CD4-positive, CD25-positive, alpha-beta regulatory T cell (primary cell): Measurements from ENCODE around the gene SNX33. TPM values are rescaled to one million over a fixed set of nuclear protein-coding genes. Genes with fewer than 3 reads are reported as not detected.

Experiments
- ATAC-seq, 2 donors: fragments of 150-1000 bp; cut with Tn5 transposase; one replicate each; pipeline ENCODE4 v1.10.0; 2021; ENCODE audit warnings: low read depth in 2 of 2, moderate number of reproducible peaks in 2 of 2, moderate library complexity in 1 of 2
- DNase-seq, 3 donors: peaks; one replicate each; pipeline versions ENCODE4 v3.0.0 to v3.0.0-alpha.2; 2012 to 2022; ENCODE audit warnings: mixed read lengths in 1 of 3
- H3K27ac ChIP-seq: one replicate; pipeline ENCODE4 v1.7.0; 2013; ENCODE audit warnings: mild to moderate bottlenecking, low read length; ENCODE audit not compliant: insufficient read depth, poor library complexity, severe bottlenecking
- H3K27me3 ChIP-seq: one replicate; pipeline ENCODE4 v1.7.0; 2013; ENCODE audit warnings: low read length; ENCODE audit not compliant: control insufficient read depth, insufficient read depth
- H3K36me3 ChIP-seq: one replicate; pipeline ENCODE4 v1.7.0; 2013; ENCODE audit warnings: mild to moderate bottlenecking, low read length, moderate library complexity; ENCODE audit not compliant: control insufficient read depth, insufficient read depth
- H3K4me1 ChIP-seq: 2 replicates; pipeline ENCODE4 v1.7.0; 2013; ENCODE audit warnings: mild to moderate bottlenecking, low read length; ENCODE audit not compliant: insufficient read depth, control insufficient read depth, poor library complexity, severe bottlenecking
- H3K4me3 ChIP-seq: one replicate; pipeline ENCODE4 v1.7.0; 2013; ENCODE audit warnings: low read depth, mild to moderate bottlenecking, low read length, moderate library complexity
- H3K9me3 ChIP-seq, 2 experiments: 1 replicate in 1 of 2; 2 replicates in 1 of 2; pipeline ENCODE4 v1.7.0; 2013; ENCODE audit warnings: low read length in 2 of 2, mild to moderate bottlenecking in 1 of 2, moderate library complexity in 1 of 2; ENCODE audit not compliant: control insufficient read depth in 2 of 2
- H3K27ac Mint-ChIP-seq, 3 donors: one replicate each; pipeline ENCODE4 v1.8.0; 2020 to 2022; ENCODE audit warnings: mild to moderate bottlenecking in 3 of 3, mixed read lengths in 3 of 3, moderate library complexity in 2 of 3
- H3K27me3 Mint-ChIP-seq: one replicate; pipeline ENCODE4 v1.8.0; 2022; ENCODE audit warnings: mild to moderate bottlenecking, mixed read lengths
- H3K36me3 Mint-ChIP-seq: one replicate; pipeline ENCODE4 v1.8.0; 2020; ENCODE audit warnings: mixed read lengths
- H3K4me1 Mint-ChIP-seq, 4 donors: one replicate each; pipeline ENCODE4 v1.8.0; 2020 to 2022; ENCODE audit warnings: mixed read lengths in 4 of 4, mild to moderate bottlenecking in 1 of 4
- H3K4me3 Mint-ChIP-seq, 4 donors: one replicate each; pipeline ENCODE4 v1.8.0; 2020 to 2022; ENCODE audit warnings: mild to moderate bottlenecking in 4 of 4, mixed read lengths in 4 of 4, moderate library complexity in 3 of 4
- H3K9me3 Mint-ChIP-seq, 7 donors: one replicate each; pipeline ENCODE4 v1.8.0; 2020 to 2022; ENCODE audit warnings: mixed read lengths in 7 of 7, mild to moderate bottlenecking in 3 of 7, moderate library complexity in 2 of 7
- polyA plus RNA-seq, 4 donors: library from polyadenylated mRNA; unstranded; fragments of 300-500 nt; fragmentation: Illumina TruSeq; gene quantifications; one replicate each; pipeline ENCODE4 v1.2.3, GENCODE V29; 2021
- total RNA-seq: library from RNA; stranded (reverse); gene quantifications from one replicate; pipeline ENCODE4 v1.2.3, GENCODE V29; 2022

SNX33 gene, protein sequence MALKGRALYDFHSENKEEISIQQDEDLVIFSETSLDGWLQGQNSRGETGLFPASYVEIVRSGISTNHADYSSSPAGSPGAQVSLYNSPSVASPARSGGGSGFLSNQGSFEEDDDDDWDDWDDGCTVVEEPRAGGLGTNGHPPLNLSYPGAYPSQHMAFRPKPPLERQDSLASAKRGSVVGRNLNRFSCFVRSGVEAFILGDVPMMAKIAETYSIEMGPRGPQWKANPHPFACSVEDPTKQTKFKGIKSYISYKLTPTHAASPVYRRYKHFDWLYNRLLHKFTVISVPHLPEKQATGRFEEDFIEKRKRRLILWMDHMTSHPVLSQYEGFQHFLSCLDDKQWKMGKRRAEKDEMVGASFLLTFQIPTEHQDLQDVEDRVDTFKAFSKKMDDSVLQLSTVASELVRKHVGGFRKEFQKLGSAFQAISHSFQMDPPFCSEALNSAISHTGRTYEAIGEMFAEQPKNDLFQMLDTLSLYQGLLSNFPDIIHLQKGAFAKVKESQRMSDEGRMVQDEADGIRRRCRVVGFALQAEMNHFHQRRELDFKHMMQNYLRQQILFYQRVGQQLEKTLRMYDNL
- total RNA-seq (2.1 TPM), polyA plus RNA-seq (1 to 10 TPM in 1 of 4 donors, under 1 TPM in 3; 0.03 to 1.0 (median 0.53) TPM)

DNA sequence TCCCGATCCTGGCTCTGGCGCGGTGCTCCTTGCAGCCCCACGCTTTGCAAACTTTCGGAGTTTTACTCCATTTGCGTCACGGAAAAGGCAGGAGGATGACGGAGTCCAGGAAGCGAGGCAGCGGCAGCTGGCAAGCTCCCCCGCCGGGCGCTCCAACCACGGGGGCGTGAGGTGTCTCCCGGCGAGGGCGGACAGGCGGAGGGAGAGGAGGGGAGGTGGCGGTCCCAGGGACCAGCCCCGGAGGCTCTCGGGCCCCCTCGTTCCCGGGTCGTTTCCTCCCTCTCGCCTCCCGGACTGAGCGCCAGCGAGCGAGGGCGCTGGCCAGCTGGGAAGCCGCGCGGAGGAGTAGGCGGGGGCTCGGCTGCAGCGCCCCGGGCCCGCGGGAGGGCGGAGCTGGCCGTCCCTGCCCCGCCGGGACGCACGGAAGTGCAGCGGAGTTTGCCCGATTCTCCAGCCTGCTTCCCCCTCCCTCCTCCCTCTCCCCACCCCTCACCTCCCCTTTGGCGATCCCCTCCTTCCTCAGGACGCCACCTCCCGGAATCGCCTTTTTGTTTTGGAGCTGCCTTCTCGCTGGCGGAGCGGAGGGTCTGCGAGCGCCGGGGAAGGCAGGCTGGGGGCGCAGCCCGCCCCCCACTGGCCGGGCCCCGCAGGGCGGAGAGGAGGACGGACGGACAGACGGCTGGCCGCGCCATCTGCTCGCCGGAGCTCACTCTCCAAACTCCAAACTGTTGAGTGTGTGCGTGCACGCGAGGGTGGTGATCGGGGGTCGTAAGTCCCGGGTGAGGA is at the start of gene SNX33:
Gene SNX33 (plus strand): TSS at position 543 of the 786 bp plus-strand sequence. CDS start 1,191 bp downstream, outside the sequence.
- Histone ChIP-seq H3K4me3 (peak within 1 kb of the TSS; percentile 75), H3K27me3 (peaks cover 3% of the 10 kb centered on the region), H3K9me3 (no peaks in the 10 kb centered on the region), H3K27ac (peak within 1 kb of the TSS; percentile 47), H3K4me1 (peaks cover 32% of the 10 kb centered on the region), H3K36me3 (no peaks in the 10 kb centered on the region)
- H3K27me3 Mint-ChIP-seq = no peaks in the 10 kb centered on the region
- H3K36me3 Mint-ChIP-seq = no peaks in the 10 kb centered on the region
- peak; percentile 45 to 54 (median 50) for DNase-seq
- no peaks in the 10 kb centered on the region for H3K9me3 Mint-ChIP-seq
- peaks cover 0 to 53% (median 33%) of the 10 kb centered on the region in 4 donors for H3K4me1 Mint-ChIP-seq
- peak; percentile 31 to 52 for ATAC-seq
- H3K27ac Mint-ChIP-seq = peak within 1 kb of the TSS; percentile 69 to 82 (median 79)
- peak within 1 kb of the TSS; percentile 85 to 90 (median 88) for H3K4me3 Mint-ChIP-seq

DNA sequence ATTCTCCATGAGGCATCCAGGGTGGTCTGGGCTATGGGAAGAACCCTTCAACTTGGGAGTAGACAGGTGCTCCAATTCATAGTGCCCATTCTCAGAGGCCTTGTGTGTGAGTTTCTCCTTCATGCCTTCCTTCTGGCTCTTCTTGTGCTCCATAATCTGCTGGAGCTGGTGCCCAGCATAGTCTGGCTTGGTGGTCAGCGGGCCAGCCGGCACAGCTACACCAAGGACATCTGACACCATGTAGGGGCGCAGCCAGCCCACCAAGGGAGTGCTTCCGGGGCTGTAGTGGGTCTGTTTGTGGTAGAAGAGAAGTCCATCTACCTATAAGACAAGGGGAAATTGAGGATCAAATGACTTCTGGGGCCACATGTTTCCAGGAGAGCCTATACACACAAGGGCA is 49.4 kb upstream of the SNX33 start:
- no peaks in the 10 kb centered on the region for H3K27me3 Mint-ChIP-seq
- DNase-seq (no peak), ATAC-seq (no peak)
- Histone ChIP-seq H3K4me3 (peak overlapping the region; percentile 18), H3K4me1 (peaks cover 19% of the 10 kb centered on the region), H3K36me3 (peaks cover 36% of the 10 kb centered on the region), H3K27me3 (no peaks in the 10 kb centered on the region), H3K9me3 (no peaks in the 10 kb centered on the region), H3K27ac (peak overlapping the region; percentile 35)
- H3K4me3 Mint-ChIP-seq = peak overlapping the region in 1 of 4 donors; percentile 4
- no peaks in the 10 kb centered on the region for H3K9me3 Mint-ChIP-seq
- peaks cover 32% of the 10 kb centered on the region for H3K36me3 Mint-ChIP-seq
- H3K4me1 Mint-ChIP-seq = peaks cover 10 to 34% (median 26%) of the 10 kb centered on the region in 4 donors
- H3K27ac Mint-ChIP-seq = peak overlapping the region; percentile 86 to 92 (median 87)

DNA sequence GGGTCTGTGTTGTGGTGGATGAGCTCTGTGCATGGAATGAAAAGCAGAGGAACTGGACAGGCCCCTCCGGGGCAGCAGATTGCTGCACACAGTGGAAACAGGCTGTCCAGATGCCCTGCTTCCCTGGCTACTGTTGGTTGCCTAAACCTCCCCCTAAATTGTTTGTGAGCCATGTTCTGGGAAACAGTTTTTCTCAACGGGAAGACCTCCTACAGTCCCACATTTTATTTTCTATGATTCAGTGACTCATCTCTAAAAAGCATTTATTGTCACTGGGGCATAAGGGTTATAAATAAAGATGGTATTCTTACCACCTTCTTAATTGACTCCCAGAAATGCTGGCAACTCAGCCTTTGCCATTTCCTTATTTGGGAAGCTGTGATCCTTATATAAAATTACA is 48.3 kb upstream of the SNX33 start:
- peaks cover 36% of the 10 kb centered on the region for H3K36me3 ChIP-seq
- no peaks in the 10 kb centered on the region for H3K9me3 Mint-ChIP-seq
- no peak overlapping the region for H3K4me3 ChIP-seq
- no peaks in the 10 kb centered on the region for H3K9me3 ChIP-seq
- no peak overlapping the region for H3K27ac Mint-ChIP-seq
- H3K27ac ChIP-seq = no peak overlapping the region
- H3K4me1 ChIP-seq = peaks cover 19% of the 10 kb centered on the region
- H3K36me3 Mint-ChIP-seq = peaks cover 30% of the 10 kb centered on the region
- H3K27me3 Mint-ChIP-seq = no peaks in the 10 kb centered on the region
- ATAC-seq (no peak), DNase-seq (no peak)
- H3K4me3 Mint-ChIP-seq = no peak overlapping the region
- no peaks in the 10 kb centered on the region for H3K27me3 ChIP-seq
- H3K4me1 Mint-ChIP-seq = peaks cover 10 to 34% (median 26%) of the 10 kb centered on the region in 4 donors

DNA sequence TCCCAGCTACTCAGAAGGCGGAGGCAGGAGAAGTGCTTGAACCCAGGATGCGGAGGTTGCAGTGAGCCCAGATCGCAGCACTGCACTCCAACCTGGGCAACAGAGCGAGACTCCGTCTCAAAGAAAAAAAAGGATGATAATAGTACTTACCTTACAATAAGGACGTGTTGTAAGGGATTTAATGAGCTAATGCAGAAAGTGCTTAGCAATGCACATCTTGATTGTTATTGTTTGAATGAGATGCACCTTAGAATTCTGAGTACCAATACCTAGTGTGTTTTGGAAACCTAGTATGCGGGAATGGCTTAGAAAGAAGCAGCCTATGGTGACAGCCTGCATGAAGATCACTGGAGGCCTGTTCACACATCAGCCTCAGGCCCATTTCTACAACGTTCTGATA is 41.7 kb upstream of the SNX33 start:
- Histone ChIP-seq H3K27me3 (no peaks in the 10 kb centered on the region), H3K36me3 (peaks cover 9% of the 10 kb centered on the region), H3K9me3 (no peaks in the 10 kb centered on the region), H3K27ac (peak overlapping the region; percentile 73), H3K4me1 (peaks cover 35% of the 10 kb centered on the region), H3K4me3 (peak overlapping the region; percentile 63)
- Mint-ChIP-seq H3K27ac (peak overlapping the region; percentile 96), H3K9me3 (no peaks in the 10 kb centered on the region), H3K4me1 (peaks cover 5 to 44% (median 33%) of the 10 kb centered on the region in 4 donors), H3K4me3 (peak overlapping the region; percentile 18 to 81 (median 69)), H3K36me3 (peaks cover 34% of the 10 kb centered on the region), H3K27me3 (no peaks in the 10 kb centered on the region)
- ATAC-seq (no peak), DNase-seq (no peak)

DNA sequence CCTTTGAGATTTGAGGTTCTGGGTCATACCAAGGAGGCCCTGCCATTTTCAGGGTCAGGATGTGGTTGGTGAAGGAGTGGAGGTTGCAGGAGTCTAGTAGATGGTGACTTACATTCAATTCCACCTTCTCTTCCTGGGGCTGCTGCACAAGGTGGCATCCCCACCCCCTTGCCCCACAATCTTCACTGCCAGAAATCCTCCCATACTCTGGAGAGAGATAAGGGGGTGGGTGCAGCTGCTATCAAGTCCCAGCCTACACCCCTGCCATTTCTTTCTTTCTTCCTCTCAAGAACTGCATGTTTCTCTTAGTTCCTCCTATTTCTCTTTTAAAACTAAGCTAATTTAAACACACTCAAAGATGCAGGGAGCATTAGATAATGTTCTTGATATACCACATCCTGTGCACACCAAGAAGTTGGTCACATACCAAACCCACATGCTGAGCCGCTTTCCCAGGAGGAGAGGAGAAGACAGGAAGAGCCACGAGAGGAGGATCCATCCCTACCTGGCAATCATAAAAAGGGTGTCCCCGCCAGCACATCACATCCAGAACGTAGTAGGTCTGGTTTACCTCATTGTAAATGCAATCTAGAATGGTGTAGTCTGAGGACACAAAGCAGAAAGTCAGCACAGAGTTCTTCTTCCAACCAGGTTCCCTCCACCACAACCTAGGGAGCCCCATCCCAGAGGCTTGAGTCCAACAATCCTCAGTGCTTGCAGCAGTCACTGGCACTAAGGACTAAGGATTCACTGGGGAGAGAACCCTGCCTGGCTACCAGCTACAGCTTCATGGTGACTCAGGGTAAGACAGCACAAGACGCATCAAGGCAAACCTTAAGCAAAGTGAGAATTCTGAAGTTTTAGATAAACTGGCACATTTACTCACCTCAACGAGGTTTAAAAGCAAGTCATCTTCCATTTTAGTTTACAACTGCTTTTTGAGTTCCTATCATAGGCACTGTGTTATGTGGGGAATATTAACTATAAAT is 40.7 kb upstream of the SNX33 start:
- Histone ChIP-seq H3K27me3 (no peaks in the 10 kb centered on the region), H3K4me1 (peaks cover 35% of the 10 kb centered on the region), H3K4me3 (peak overlapping the region; percentile 63), H3K36me3 (peaks cover 6% of the 10 kb centered on the region), H3K27ac (peak overlapping the region; percentile 73), H3K9me3 (no peaks in the 10 kb centered on the region)
- Mint-ChIP-seq H3K27ac (peak overlapping the region; percentile 96), H3K36me3 (peaks cover 34% of the 10 kb centered on the region), H3K27me3 (no peaks in the 10 kb centered on the region), H3K4me1 (peaks cover 5 to 44% (median 29%) of the 10 kb centered on the region in 4 donors), H3K9me3 (no peaks in the 10 kb centered on the region), H3K4me3 (peak overlapping the region; percentile 18 to 81 (median 69))
- DNase-seq (peak in 2 of 3 donors; percentile 39 to 83), ATAC-seq (peak; percentile 74 to 76)

DNA sequence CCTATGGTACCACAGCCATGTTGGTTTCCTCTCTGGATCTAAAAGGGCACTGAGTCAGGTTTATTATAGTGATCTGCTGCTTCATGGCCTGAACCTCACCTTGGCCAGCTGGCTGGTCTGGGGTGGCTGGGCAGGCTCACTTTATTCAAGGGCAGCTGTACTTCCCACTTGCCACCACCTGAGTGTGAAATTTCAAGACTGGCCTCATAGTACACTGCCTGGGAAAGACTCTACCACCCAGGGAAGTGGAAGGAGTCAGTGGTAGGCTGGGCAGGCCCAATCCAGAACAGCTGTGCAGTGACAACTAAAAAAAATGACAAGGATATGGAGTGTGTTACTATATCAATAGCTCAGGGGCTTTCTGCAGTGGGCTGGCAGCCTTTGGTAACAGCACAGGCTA is 30.9 kb upstream of the SNX33 start:
- H3K27me3 ChIP-seq = no peaks in the 10 kb centered on the region
- peaks cover 60% of the 10 kb centered on the region for H3K36me3 ChIP-seq
- peaks cover 48% of the 10 kb centered on the region for H3K36me3 Mint-ChIP-seq
- no peaks in the 10 kb centered on the region for H3K9me3 Mint-ChIP-seq
- no peaks in the 10 kb centered on the region for H3K27me3 Mint-ChIP-seq
- no peak overlapping the region for H3K27ac ChIP-seq
- H3K4me1 ChIP-seq = peaks cover 9% of the 10 kb centered on the region
- ATAC-seq (no peak), DNase-seq (no peak)
- no peaks in the 10 kb centered on the region for H3K9me3 ChIP-seq
- H3K4me3 ChIP-seq = no peak overlapping the region
- no peak overlapping the region for H3K4me3 Mint-ChIP-seq
- H3K4me1 Mint-ChIP-seq = peaks cover 0 to 19% (median 18%) of the 10 kb centered on the region in 4 donors
- peak overlapping the region in 1 of 3 donors; percentile 44 for H3K27ac Mint-ChIP-seq
